K562 (cell line): ENCODE data around the gene ZSCAN21. TPM values are rescaled to one million over a fixed set of nuclear protein-coding genes. Genes with fewer than 3 reads are reported as not detected.
A peak's percentile ranks its signal among the peaks of the same experiment; 100 is the strongest.

Experiments
- CEBPG ChIP-seq, 3 experiments: fragments of 200-800 bp in 1 of 3; sonication (Bioruptor generic) in 1 of 3; sonication (generic) in 1 of 3; formaldehyde crosslinking in 1 of 3; IDR thresholded peaks in 2 of 3; conservative IDR thresholded peaks in 1 of 3; 2 replicates each; pipeline versions ENCODE4 v1.6.1 to v1.8.0; 2016 to 2022; ENCODE audit warnings: missing compliant biosample characterization in 2 of 3, missing genetic modification characterization in 2 of 3, mild to moderate bottlenecking in 1 of 3, missing genetic modification reagents in 1 of 3
- GABPA ChIP-seq: fragments of 200-800 bp; sonication (Bioruptor generic); conservative IDR thresholded peaks from 2 replicates; pipeline ENCODE4 v1.6.1; 2016; ENCODE audit warnings: low read depth, missing genetic modification characterization, missing compliant biosample characterization
- JUND ChIP-seq, 2 experiments: IDR thresholded peaks; 2 replicates in 1 of 2; 3 replicates in 1 of 2; pipeline ENCODE4 v1.6.1; 2011; ENCODE audit warnings: borderline replicate concordance in 2 of 2, low read depth in 2 of 2, low read length in 2 of 2, improper control_type of control experiment in 1 of 2, missing biosample characterization in 1 of 2, missing genetic modification characterization in 1 of 2, missing genetic modification reagents in 1 of 2
- MXI1 ChIP-seq: IDR thresholded peaks from 2 replicates; pipeline ENCODE4 v1.6.1; 2011; ENCODE audit warnings: low read depth, mild to moderate bottlenecking, improper control_type of control experiment, low read length
- MYBL2 ChIP-seq, 2 experiments: fragments of 450-650 bp in 1 of 2; sonication (generic) in 1 of 2; formaldehyde crosslinking in 1 of 2; IDR thresholded peaks; 2 replicates each; pipeline versions ENCODE4 v1.6.1 to v1.8.1; 2017 to 2022; ENCODE audit warnings: borderline replicate concordance in 1 of 2, inconsistent platforms in 1 of 2, low read depth in 1 of 2, mild to moderate bottlenecking in 1 of 2, missing genetic modification reagents in 1 of 2, moderate library complexity in 1 of 2
- RBM17 ChIP-seq: fragments of 200-400 bp; formaldehyde crosslinking; IDR thresholded peaks from 2 replicates; pipeline ENCODE4 v1.6.1; 2017; ENCODE audit warnings: low read depth, mild to moderate bottlenecking, low read length, borderline replicate concordance
- SREBF1 ChIP-seq: fragments of 150-350 bp; IDR thresholded peaks from 2 replicates; pipeline ENCODE4 v1.6.1; 2014; ENCODE audit warnings: antibody characterized with exemption, low read depth, low read length, borderline replicate concordance
- SRSF3 ChIP-seq: fragments of 200-400 bp; formaldehyde crosslinking; IDR thresholded peaks from 2 replicates; pipeline ENCODE4 v1.6.1; 2016; ENCODE audit warnings: mild to moderate bottlenecking, low read length, moderate library complexity; ENCODE audit not compliant: insufficient read depth
- SUPT5H ChIP-seq: fragments of 450-650 bp; IDR thresholded peaks from 2 replicates; pipeline ENCODE4 v1.6.1; 2016
- ZNF324 ChIP-seq: fragments of 250-450 bp; sonication (Bioruptor Pico); IDR thresholded peaks from 2 replicates; pipeline ENCODE4 v1.4.0; 2020; ENCODE audit warnings: mild to moderate bottlenecking
- ZNF668 ChIP-seq: fragments of 250-450 bp; sonication (Bioruptor Pico); IDR thresholded peaks from 2 replicates; pipeline ENCODE4 v1.8.0; 2022; ENCODE audit warnings: mild to moderate bottlenecking, inconsistent platforms
- ZNF785 ChIP-seq: fragments of 250-450 bp; sonication (Bioruptor Pico); IDR thresholded peaks from 2 replicates; pipeline ENCODE4 v1.4.0; 2020; ENCODE audit warnings: mild to moderate bottlenecking
- polyA plus RNA-seq, 8 experiments: library from polyadenylated mRNA; depleted of rRNA in 4 of 8; stranded (reverse) in 5 of 8; unstranded in 3 of 8; fragments of >200 nt; fragmentation: Nextera tagmentation in 2 of 8; fragmentation: Illumina TruSeq in 1 of 8; extraction: Ambion mirVana in 2 of 8; extraction: Trizol in 1 of 8; gene quantifications; 2 replicates each; pipeline versions ENCODE4 v1.2.1 to v1.2.3, GENCODE V29; 2011 to 2014; ENCODE audit warnings: inconsistent platforms in 1 of 8, missing spikeins in 1 of 8
- total RNA-seq, 7 experiments: library from RNA; depleted of rRNA in 6 of 7; stranded (reverse); fragments of >200 nt in 6 of 7; fragmentation: Illumina TruSeq in 2 of 7; extraction: Trizol in 2 of 7; gene quantifications; 2 replicates each; pipeline versions ENCODE4 v1.2.1 to v1.2.3, GENCODE V29; 2011 to 2021; ENCODE audit warnings: low replicate concordance in 1 of 7
- TF ChIP-seq, protein P1 (sequence below): fragments of 450-650 bp; formaldehyde crosslinking; IDR thresholded peaks from 2 replicates; pipeline ENCODE4 v1.4.0; 2022; ENCODE audit warnings: mild to moderate bottlenecking, moderate library complexity
- TF ChIP-seq, protein P2 (sequence below): fragments of 450-650 bp; IDR thresholded peaks from 2 replicates; pipeline ENCODE4 v1.6.1; 2016; ENCODE audit warnings: borderline replicate concordance
- TF ChIP-seq, protein P3 (sequence below), 2 experiments: fragments of 250-450 bp in 1 of 2; fragments of 450-650 bp in 1 of 2; sonication (Bioruptor Pico) in 1 of 2; IDR thresholded peaks; 2 replicates each; pipeline versions ENCODE4 v1.6.1 to v1.8.0; 2016 to 2021; ENCODE audit warnings: mild to moderate bottlenecking in 2 of 2, moderate library complexity in 2 of 2, missing compliant biosample characterization in 1 of 2, missing genetic modification characterization in 1 of 2
- TF ChIP-seq, protein P4 (sequence below): fragments of 250-450 bp; sonication (Bioruptor Pico); IDR thresholded peaks from 2 replicates; pipeline ENCODE4 v1.4.0; 2020; ENCODE audit warnings: borderline replicate concordance
- TF ChIP-seq, protein P5 (sequence below): sonication (generic); formaldehyde crosslinking; IDR thresholded peaks from 2 replicates; pipeline ENCODE4 v1.8.0; 2023; ENCODE audit warnings: mild to moderate bottlenecking, missing genetic modification reagents

Gene ZSCAN21
- total and polyA plus RNA-seq, 9 of the 15 experiments (the other 6 are each of a cell fraction or from before 2014, with no cell fraction given) = 5.9 to 15.5 (median 13.2) TPM

DNA sequence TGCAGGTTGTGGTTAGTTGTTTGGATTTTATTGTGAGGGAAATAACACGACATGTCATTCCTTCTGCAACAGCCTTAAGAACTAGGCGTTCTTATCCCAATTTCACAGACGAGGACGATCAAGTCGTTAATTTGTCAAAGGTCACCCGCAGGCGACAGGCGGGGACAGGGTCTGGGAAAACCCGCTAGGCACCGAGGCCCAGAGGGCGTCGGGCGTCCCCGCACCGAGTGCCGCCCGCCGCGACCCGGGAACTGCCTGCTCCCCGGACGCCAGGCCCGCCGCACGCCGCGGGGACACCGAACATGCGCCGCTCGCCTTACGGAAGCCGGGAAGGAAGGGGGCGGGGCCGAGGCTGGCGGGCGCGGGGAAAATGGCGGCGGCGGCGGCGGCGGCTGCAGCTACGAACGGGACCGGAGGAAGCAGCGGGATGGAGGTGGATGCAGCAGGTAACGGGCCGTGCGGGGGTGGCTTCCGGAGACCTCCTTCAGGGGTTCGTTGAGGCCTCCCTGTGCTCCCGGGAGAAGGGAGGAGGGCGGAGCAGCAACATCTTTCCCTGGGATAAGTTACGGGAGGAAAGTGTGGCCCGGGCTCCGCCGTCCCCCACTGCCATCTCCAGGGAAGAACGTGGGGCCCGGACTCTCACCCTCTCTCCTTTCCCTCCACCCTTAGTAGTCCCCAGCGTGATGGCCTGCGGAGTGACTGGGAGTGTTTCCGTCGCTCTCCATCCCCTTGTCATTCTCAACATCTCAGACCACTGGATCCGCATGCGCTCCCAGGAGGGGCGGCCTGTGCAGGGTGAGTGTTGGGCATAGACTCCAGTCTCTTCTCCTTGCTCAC is 39.3 kb downstream of the ZSCAN21 start, which contains the start of gene COPS6 (continued):
- TF ChIP-seq, protein P1, sequence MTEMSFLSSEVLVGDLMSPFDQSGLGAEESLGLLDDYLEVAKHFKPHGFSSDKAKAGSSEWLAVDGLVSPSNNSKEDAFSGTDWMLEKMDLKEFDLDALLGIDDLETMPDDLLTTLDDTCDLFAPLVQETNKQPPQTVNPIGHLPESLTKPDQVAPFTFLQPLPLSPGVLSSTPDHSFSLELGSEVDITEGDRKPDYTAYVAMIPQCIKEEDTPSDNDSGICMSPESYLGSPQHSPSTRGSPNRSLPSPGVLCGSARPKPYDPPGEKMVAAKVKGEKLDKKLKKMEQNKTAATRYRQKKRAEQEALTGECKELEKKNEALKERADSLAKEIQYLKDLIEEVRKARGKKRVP (CRISPR knock-in tag) = 0 out of 2 replicates have a peak, but pooled peaks have one; percentile 27
- TF ChIP-seq, protein P2, sequence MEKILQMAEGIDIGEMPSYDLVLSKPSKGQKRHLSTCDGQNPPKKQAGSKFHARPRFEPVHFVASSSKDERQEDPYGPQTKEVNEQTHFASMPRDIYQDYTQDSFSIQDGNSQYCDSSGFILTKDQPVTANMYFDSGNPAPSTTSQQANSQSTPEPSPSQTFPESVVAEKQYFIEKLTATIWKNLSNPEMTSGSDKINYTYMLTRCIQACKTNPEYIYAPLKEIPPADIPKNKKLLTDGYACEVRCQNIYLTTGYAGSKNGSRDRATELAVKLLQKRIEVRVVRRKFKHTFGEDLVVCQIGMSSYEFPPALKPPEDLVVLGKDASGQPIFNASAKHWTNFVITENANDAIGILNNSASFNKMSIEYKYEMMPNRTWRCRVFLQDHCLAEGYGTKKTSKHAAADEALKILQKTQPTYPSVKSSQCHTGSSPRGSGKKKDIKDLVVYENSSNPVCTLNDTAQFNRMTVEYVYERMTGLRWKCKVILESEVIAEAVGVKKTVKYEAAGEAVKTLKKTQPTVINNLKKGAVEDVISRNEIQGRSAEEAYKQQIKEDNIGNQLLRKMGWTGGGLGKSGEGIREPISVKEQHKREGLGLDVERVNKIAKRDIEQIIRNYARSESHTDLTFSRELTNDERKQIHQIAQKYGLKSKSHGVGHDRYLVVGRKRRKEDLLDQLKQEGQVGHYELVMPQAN = peak; percentile 61; the same call in 1 of the 2 replicates
- no peak for TF ChIP-seq ZNF324 (CRISPR knock-in tag)
- peak; percentile 88 for TF ChIP-seq SUPT5H
- TF ChIP-seq CEBPG (CRISPR knock-in tag; IDR thresholded peaks at IDR 0.05) = peak; percentile 66
- TF ChIP-seq CEBPG (tag; conservative IDR thresholded peaks at IDR 0.05 in 1 of 2, IDR thresholded peaks at IDR 0.05 in 1 of 2) = 0 out of 4 replicates have a peak, but pooled peaks of 1 of the 2 experiments have one; percentile 11
- peak; percentile 9 for TF ChIP-seq JUND (IDR thresholded peaks at IDR 0.05; ENCODE audit: borderline replicate concordance, low read depth, low read length)
- TF ChIP-seq JUND (tag; IDR thresholded peaks at IDR 0.05; ENCODE audit: borderline replicate concordance, low read depth, low read length) = peak; percentile 45; the same call in 2 of the 3 replicates
- TF ChIP-seq, protein P3, sequence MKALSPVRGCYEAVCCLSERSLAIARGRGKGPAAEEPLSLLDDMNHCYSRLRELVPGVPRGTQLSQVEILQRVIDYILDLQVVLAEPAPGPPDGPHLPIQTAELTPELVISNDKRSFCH (CRISPR knock-in tag; IDR thresholded peaks at IDR 0.05) = no peak
- TF ChIP-seq, protein P3 (tag; IDR thresholded peaks at IDR 0.05) = peak; percentile 84
- TF ChIP-seq GABPA (tag) = peak; percentile 75
- no peak for TF ChIP-seq RBM17
- no peak for TF ChIP-seq ZNF785 (CRISPR knock-in tag)
- TF ChIP-seq, protein P4, sequence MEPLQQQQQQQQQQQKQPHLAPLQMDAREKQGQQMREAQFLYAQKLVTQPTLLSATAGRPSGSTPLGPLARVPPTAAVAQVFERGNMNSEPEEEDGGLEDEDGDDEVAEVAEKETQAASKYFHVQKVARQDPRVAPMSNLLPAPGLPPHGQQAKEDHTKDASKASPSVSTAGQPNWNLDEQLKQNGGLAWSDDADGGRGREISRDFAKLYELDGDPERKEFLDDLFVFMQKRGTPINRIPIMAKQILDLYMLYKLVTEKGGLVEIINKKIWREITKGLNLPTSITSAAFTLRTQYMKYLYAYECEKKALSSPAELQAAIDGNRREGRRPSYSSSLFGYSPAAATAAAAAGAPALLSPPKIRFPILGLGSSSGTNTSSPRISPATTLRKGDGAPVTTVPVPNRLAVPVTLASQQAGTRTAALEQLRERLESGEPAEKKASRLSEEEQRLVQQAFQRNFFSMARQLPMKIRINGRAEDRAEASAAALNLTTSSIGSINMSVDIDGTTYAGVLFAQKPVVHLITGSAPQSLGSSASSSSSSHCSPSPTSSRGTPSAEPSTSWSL (CRISPR knock-in tag) = no peak
- TF ChIP-seq, protein P5, sequence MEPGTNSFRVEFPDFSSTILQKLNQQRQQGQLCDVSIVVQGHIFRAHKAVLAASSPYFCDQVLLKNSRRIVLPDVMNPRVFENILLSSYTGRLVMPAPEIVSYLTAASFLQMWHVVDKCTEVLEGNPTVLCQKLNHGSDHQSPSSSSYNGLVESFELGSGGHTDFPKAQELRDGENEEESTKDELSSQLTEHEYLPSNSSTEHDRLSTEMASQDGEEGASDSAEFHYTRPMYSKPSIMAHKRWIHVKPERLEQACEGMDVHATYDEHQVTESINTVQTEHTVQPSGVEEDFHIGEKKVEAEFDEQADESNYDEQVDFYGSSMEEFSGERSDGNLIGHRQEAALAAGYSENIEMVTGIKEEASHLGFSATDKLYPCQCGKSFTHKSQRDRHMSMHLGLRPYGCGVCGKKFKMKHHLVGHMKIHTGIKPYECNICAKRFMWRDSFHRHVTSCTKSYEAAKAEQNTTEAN (CRISPR knock-in tag) = peak; percentile 92
- TF ChIP-seq SREBF1 = 0 out of 2 replicates have a peak, but pooled peaks have one; percentile 37
- no peak; the same call in 1 of the 2 replicates for TF ChIP-seq SRSF3
- peak; percentile 78; the same call in 1 of the 2 replicates for TF ChIP-seq MXI1
- no peak for TF ChIP-seq MYBL2 (IDR thresholded peaks at IDR 0.05; ENCODE audit: low read depth)
- TF ChIP-seq MYBL2 (CRISPR knock-in tag; IDR thresholded peaks at IDR 0.05; ENCODE audit: borderline replicate concordance) = peak; percentile 64; the same call in 1 of the 2 replicates
- TF ChIP-seq ZNF668 (CRISPR knock-in tag) = peak; percentile 74; the same call in 1 of the 2 replicates
